GM10266 (cell line): ENCODE data around the gene RAI1.

Experiments used
- DNase-seq: peaks from one replicate; pipeline ENCODE4 v3.0.0; 2012; ENCODE audit errors: extremely low spot score
- CTCF ChIP-seq: IDR thresholded peaks from 2 replicates; pipeline ENCODE4 v1.5.1; 2012; ENCODE audit warnings: mild to moderate bottlenecking, low read depth; ENCODE audit not compliant: control insufficient read depth, insufficient read depth; ENCODE audit errors: missing control alignments

Gene RAI1

GRCh38 chr17:17741349-17742023 lies 60.2 kb downstream of the RAI1 start:
- DNase-seq, result no peak
- no peak for TF ChIP-seq CTCF

- TF ChIP-seq CTCF, result no peak
- no peak for DNase-seq
Measured at GRCh38 chr17:17742133-17742621, 60.9 kb downstream of the RAI1 start.

- no peak for TF ChIP-seq CTCF
- DNase-seq, result no peak
Measured at GRCh38 chr17:17742688-17743390, 61.6 kb downstream of the RAI1 start.

GRCh38 chr17:17743391-17744112 lies 62.3 kb downstream of the RAI1 start:
- no peak for DNase-seq
- no peak for TF ChIP-seq CTCF

GRCh38 chr17:17744116-17744515 lies 62.9 kb downstream of the RAI1 start:
- TF ChIP-seq CTCF, result no peak
- no peak for DNase-seq

- DNase-seq, result no peak
Measured at GRCh38 chr17:17745476-17746455, 64.5 kb downstream of the RAI1 start.

More at GRCh38 chr17:17745476-17746455, 64.5 kb downstream of the RAI1 start:
- no peak for TF ChIP-seq CTCF
